Parathyroid adenoma (tissue), 2 donors: ENCODE data around the gene ZNF134.
A peak's percentile ranks its signal among the peaks of the same experiment; 100 is the strongest.

Source experiments
- H2AFZ ChIP-seq: fragments of 300-600 bp; sonication (generic); one replicate; pipeline ENCODE4 v1.7.0; 2017; ENCODE audit warnings: antibody characterized with exemption, mild to moderate bottlenecking
- H3K27ac ChIP-seq: fragments of 300-600 bp; sonication (generic); one replicate; pipeline ENCODE4 v1.7.0; 2017
- H3K27me3 ChIP-seq: fragments of 300-600 bp; sonication (generic); one replicate; pipeline ENCODE4 v1.7.0; 2017; ENCODE audit warnings: low read length; ENCODE audit not compliant: control insufficient read depth, insufficient read depth
- H3K36me3 ChIP-seq: fragments of 300-600 bp; sonication (generic); one replicate; pipeline ENCODE4 v1.7.0; 2017; ENCODE audit warnings: low read length; ENCODE audit not compliant: control insufficient read depth, insufficient read depth
- H3K4me1 ChIP-seq: fragments of 300-600 bp; sonication (generic); one replicate; pipeline ENCODE4 v1.7.0; 2017; ENCODE audit warnings: control low read depth
- H3K4me2 ChIP-seq: fragments of 300-600 bp; sonication (generic); one replicate; pipeline ENCODE4 v1.7.0; 2017; ENCODE audit warnings: low read length
- H3K4me3 ChIP-seq: fragments of 300-600 bp; sonication (generic); one replicate; pipeline ENCODE4 v1.7.0; 2017; ENCODE audit warnings: low read depth, low read length
- H3K79me2 ChIP-seq: fragments of 300-600 bp; sonication (generic); one replicate; pipeline ENCODE4 v1.7.0; 2017; ENCODE audit warnings: control low read depth
- H3K9ac ChIP-seq: fragments of 300-600 bp; sonication (generic); one replicate; pipeline ENCODE4 v1.7.0; 2017; ENCODE audit warnings: mild to moderate bottlenecking
- H3K9me3 ChIP-seq: fragments of 300-600 bp; sonication (generic); one replicate; pipeline ENCODE4 v1.7.0; 2017; ENCODE audit warnings: low read length; ENCODE audit not compliant: control insufficient read depth
- CTCF ChIP-seq: fragments of 300-600 bp; sonication (generic); IDR thresholded peaks from one replicate; pipeline ENCODE4 v1.7.0; 2017; ENCODE audit warnings: antibody characterized with exemption, mild to moderate bottlenecking
- donor health status: primary hyperparathyroidism.

ZNF134 gene

GRCh38 chr19:57633832-57634131 is 19.7 kb downstream of the ZNF134 start:
- Histone ChIP-seq H3K36me3 (no peaks in the 10 kb centered on the region), H3K27me3 (no peaks in the 10 kb centered on the region), H3K79me2 (peaks cover 28% of the 10 kb centered on the region), H2AFZ (peak overlapping the region; percentile 97), H3K9me3 (peaks cover 7% of the 10 kb centered on the region), H3K4me3 (peak overlapping the region; percentile 96), H3K4me1 (peaks cover 3% of the 10 kb centered on the region), H3K4me2 (peak overlapping the region; percentile 77), H3K27ac (peak overlapping the region; percentile 83), H3K9ac (peak overlapping the region; percentile 78)
- no peak for TF ChIP-seq CTCF

- no peak for TF ChIP-seq CTCF
- Histone ChIP-seq H3K9me3 (peaks cover 7% of the 10 kb centered on the region), H2AFZ (no peak overlapping the region), H3K27ac (no peak overlapping the region), H3K4me1 (peaks cover 4% of the 10 kb centered on the region), H3K4me2 (no peak overlapping the region), H3K36me3 (no peaks in the 10 kb centered on the region), H3K9ac (no peak overlapping the region), H3K4me3 (no peak overlapping the region), H3K27me3 (no peaks in the 10 kb centered on the region), H3K79me2 (peaks cover 31% of the 10 kb centered on the region)
Measured at GRCh38 chr19:57637379-57637778, 23.3 kb downstream of the ZNF134 start.

- no peak overlapping the region for H3K4me3 ChIP-seq
- no peaks in the 10 kb centered on the region for H3K27me3 ChIP-seq
- H3K9me3 ChIP-seq: peaks cover 7% of the 10 kb centered on the region
- no peaks in the 10 kb centered on the region for H3K36me3 ChIP-seq
- TF ChIP-seq CTCF: no peak
- H3K9ac ChIP-seq: no peak overlapping the region
- peaks cover 12% of the 10 kb centered on the region for H3K79me2 ChIP-seq
- peaks cover 6% of the 10 kb centered on the region for H3K4me1 ChIP-seq
- no peak overlapping the region for H3K4me2 ChIP-seq
- H2AFZ ChIP-seq: no peak overlapping the region
- H3K27ac ChIP-seq: no peak overlapping the region
Measured at GRCh38 chr19:57641715-57642234, 27.7 kb downstream of the ZNF134 start.

- Histone ChIP-seq H3K36me3 (no peaks in the 10 kb centered on the region), H3K9me3 (peaks cover 2% of the 10 kb centered on the region), H3K79me2 (peaks cover 4% of the 10 kb centered on the region), H3K27ac (peak overlapping the region; percentile 60), H3K4me2 (peak overlapping the region; percentile 35), H3K4me3 (no peak overlapping the region), H3K27me3 (no peaks in the 10 kb centered on the region), H2AFZ (no peak overlapping the region), H3K9ac (no peak overlapping the region), H3K4me1 (peaks cover 6% of the 10 kb centered on the region)
- no peak for TF ChIP-seq CTCF
Measured at GRCh38 chr19:57642396-57643046, 28.5 kb downstream of the ZNF134 start.

GRCh38 chr19:57643734-57644133 is 29.7 kb downstream of the ZNF134 start:
- H2AFZ ChIP-seq: no peak overlapping the region
- H3K4me2 ChIP-seq: no peak overlapping the region
- no peak overlapping the region for H3K4me3 ChIP-seq
- no peak overlapping the region for H3K9ac ChIP-seq
- no peak for TF ChIP-seq CTCF
- H3K27ac ChIP-seq: no peak overlapping the region
- no peaks in the 10 kb centered on the region for H3K36me3 ChIP-seq
- no peaks in the 10 kb centered on the region for H3K27me3 ChIP-seq
- peaks cover 3% of the 10 kb centered on the region for H3K79me2 ChIP-seq
- H3K9me3 ChIP-seq: no peaks in the 10 kb centered on the region
- H3K4me1 ChIP-seq: peaks cover 6% of the 10 kb centered on the region
